GM12875 (cell line): ENCODE measurements around the gene GBE1.
"Not testable (repeated sequence)": the region's sequence is repeated elsewhere in the genome, so short reads cannot be mapped to it uniquely, and the experiment has no call there.

Experiments used
- H3K4me3 ChIP-seq: one replicate; pipeline ENCODE4 v1.5.1; 2011; ENCODE audit warnings: low read depth, low read length, control low read depth
- CTCF ChIP-seq: IDR thresholded peaks from 2 replicates; pipeline ENCODE4 v1.5.1; 2011; ENCODE audit warnings: low read depth, mild to moderate bottlenecking, control low read depth, inconsistent platforms, low read length, moderate library complexity, borderline replicate concordance; ENCODE audit not compliant: insufficient read depth

GBE1 gene

GRCh38 chr3:81500039-81500438 lies 261.4 kb downstream of the GBE1 start:
- no peak overlapping the region for H3K4me3 ChIP-seq
- TF ChIP-seq CTCF: no peak

- no peak overlapping the region for H3K4me3 ChIP-seq
- TF ChIP-seq CTCF: no peak
These were observed 263.7 kb downstream of the GBE1 start for GRCh38 chr3:81497572-81498251.

GRCh38 chr3:81496407-81497104 lies 264.9 kb downstream of the GBE1 start:
- H3K4me3 ChIP-seq: no peak overlapping the region
- TF ChIP-seq CTCF: no peak

GRCh38 chr3:81492471-81492870 lies 269.0 kb downstream of the GBE1 start:
- not testable (repeated sequence) for H3K4me3 ChIP-seq

- no peak for TF ChIP-seq CTCF
- no peak overlapping the region for H3K4me3 ChIP-seq
These were observed 269.4 kb downstream of the GBE1 start for GRCh38 chr3:81492040-81492439.

- peak; percentile 67 for TF ChIP-seq CTCF
These were observed 270.7 kb downstream of the GBE1 start for GRCh38 chr3:81490541-81491288.

GRCh38 chr3:81485444-81485865 lies 276.0 kb downstream of the GBE1 start:
- no peak overlapping the region for H3K4me3 ChIP-seq
- no peak for TF ChIP-seq CTCF

More at GRCh38 chr3:81490541-81491288, 270.7 kb downstream of the GBE1 start:
- no peak overlapping the region for H3K4me3 ChIP-seq
